Neutrophil (primary cell): Measurements from ENCODE around the gene NRG2.

Source experiments
- H3K27ac ChIP-seq: fragments of 200-600 bp; sonication (generic); 2 replicates; pipeline ENCODE4 v1.5.1; 2016; ENCODE audit warnings: mild to moderate bottlenecking, moderate library complexity
- H3K27me3 ChIP-seq: fragments of 200-600 bp; sonication (generic); 2 replicates; pipeline ENCODE4 v1.6.0; 2016; ENCODE audit warnings: mild to moderate bottlenecking
- H3K36me3 ChIP-seq: fragments of 200-600 bp; sonication (generic); 2 replicates; pipeline ENCODE4 v1.5.1; 2017
- H3K4me1 ChIP-seq, 2 experiments: fragments of 200-600 bp in 1 of 2; sonication (generic) in 1 of 2; 1 replicate in 1 of 2; 2 replicates in 1 of 2; pipeline versions ENCODE4 v1.5.1 to v1.6.1; 2013 to 2016; ENCODE audit warnings: low read depth in 1 of 2, low read length in 1 of 2, mild to moderate bottlenecking in 1 of 2, moderate library complexity in 1 of 2; ENCODE audit not compliant: control insufficient read depth in 1 of 2, insufficient read depth in 1 of 2
- H3K4me3 ChIP-seq, 2 experiments: fragments of 200-600 bp in 1 of 2; sonication (generic) in 1 of 2; 1 replicate in 1 of 2; 2 replicates in 1 of 2; pipeline ENCODE4 v1.5.1; 2013 to 2016; ENCODE audit warnings: low read depth in 1 of 2, low read length in 1 of 2, mild to moderate bottlenecking in 1 of 2, moderate library complexity in 1 of 2
- H3K9me3 ChIP-seq: fragments of 200-600 bp; sonication (generic); 2 replicates; pipeline ENCODE4 v1.5.1; 2016
- TF ChIP-seq, protein P1 (sequence below): fragments of 200-600 bp; sonication (generic); IDR thresholded peaks from 2 replicates; pipeline ENCODE4 v1.5.1; 2016; ENCODE audit warnings: antibody characterized with exemption

Gene NRG2

GRCh38 chr5:140037012-140037411, 6.1 kb downstream of the NRG2 start:
- Histone ChIP-seq H3K36me3 (no peaks in the 10 kb centered on the region), H3K4me1 (peaks cover 9 to 20% of the 10 kb centered on the region in 2 experiments), H3K4me3 (no peak overlapping the region), H3K27ac (no peak overlapping the region), H3K9me3 (no peaks in the 10 kb centered on the region), H3K27me3 (peaks cover 99% of the 10 kb centered on the region)
- TF ChIP-seq, protein P1, sequence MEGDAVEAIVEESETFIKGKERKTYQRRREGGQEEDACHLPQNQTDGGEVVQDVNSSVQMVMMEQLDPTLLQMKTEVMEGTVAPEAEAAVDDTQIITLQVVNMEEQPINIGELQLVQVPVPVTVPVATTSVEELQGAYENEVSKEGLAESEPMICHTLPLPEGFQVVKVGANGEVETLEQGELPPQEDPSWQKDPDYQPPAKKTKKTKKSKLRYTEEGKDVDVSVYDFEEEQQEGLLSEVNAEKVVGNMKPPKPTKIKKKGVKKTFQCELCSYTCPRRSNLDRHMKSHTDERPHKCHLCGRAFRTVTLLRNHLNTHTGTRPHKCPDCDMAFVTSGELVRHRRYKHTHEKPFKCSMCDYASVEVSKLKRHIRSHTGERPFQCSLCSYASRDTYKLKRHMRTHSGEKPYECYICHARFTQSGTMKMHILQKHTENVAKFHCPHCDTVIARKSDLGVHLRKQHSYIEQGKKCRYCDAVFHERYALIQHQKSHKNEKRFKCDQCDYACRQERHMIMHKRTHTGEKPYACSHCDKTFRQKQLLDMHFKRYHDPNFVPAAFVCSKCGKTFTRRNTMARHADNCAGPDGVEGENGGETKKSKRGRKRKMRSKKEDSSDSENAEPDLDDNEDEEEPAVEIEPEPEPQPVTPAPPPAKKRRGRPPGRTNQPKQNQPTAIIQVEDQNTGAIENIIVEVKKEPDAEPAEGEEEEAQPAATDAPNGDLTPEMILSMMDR: no peak

GRCh38 chr5:140035881-140036280, 7.2 kb downstream of the NRG2 start:
- H3K4me3 ChIP-seq: no peak overlapping the region
- TF ChIP-seq, protein P1: no peak
- H3K27me3 ChIP-seq: peaks cover 99% of the 10 kb centered on the region
- peaks cover 9 to 17% of the 10 kb centered on the region in 2 experiments for H3K4me1 ChIP-seq
- no peaks in the 10 kb centered on the region for H3K36me3 ChIP-seq
- H3K9me3 ChIP-seq: no peaks in the 10 kb centered on the region
- H3K27ac ChIP-seq: no peak overlapping the region

GRCh38 chr5:140033037-140033760, 9.9 kb downstream of the NRG2 start:
- Histone ChIP-seq H3K4me1 (peaks cover 0 to 1% of the 10 kb centered on the region in 2 experiments), H3K9me3 (no peaks in the 10 kb centered on the region), H3K27me3 (peaks cover 99% of the 10 kb centered on the region), H3K27ac (no peak overlapping the region), H3K4me3 (no peak overlapping the region), H3K36me3 (no peaks in the 10 kb centered on the region)
- TF ChIP-seq, protein P1: no peak

DNA sequence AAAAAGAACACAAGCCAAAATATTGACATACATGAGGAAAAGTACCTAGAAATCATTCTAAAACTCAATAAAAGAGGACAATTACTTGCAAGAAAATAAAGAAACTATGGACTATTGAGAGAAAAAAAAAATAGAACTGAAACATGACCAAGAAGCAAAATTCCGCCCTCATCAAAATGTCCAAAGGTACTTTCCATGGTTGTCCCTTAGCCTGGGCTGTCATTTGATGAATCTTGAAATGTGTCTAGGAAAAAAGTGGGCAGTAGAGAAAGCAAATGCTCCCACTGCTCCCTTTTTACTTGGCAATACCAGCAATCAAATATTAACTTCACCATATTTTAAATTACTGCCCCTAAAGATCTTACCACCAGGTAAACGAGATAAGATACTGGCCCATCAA, 10.8 kb downstream of the NRG2 start:
- TF ChIP-seq, protein P1: no peak
- H3K27ac ChIP-seq: no peak overlapping the region
- peaks cover 95% of the 10 kb centered on the region for H3K27me3 ChIP-seq
- H3K9me3 ChIP-seq: no peaks in the 10 kb centered on the region
- no peak overlapping the region for H3K4me3 ChIP-seq
- no peaks in the 10 kb centered on the region for H3K36me3 ChIP-seq
- H3K4me1 ChIP-seq: no peaks in the 10 kb centered on the region

DNA sequence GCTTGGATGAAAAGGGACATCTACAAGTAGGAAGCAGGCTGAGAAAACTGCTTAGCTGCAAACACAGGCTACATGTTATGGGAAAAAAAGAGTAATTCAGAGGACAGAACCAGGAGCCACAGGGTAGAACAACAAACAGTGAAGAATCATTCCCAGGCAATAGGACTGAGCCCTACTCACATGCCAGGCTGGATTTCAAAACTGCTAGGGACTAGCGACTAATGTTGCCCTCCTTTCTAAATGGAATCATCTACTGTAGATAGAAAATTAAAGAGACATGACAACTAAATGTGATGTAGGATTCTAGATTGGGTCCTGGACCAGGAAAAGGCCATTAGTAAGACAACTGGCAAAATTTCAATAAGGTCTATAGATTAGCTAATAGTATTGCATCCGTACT, 15.3 kb downstream of the NRG2 start:
- H3K27ac ChIP-seq: no peak overlapping the region
- no peaks in the 10 kb centered on the region for H3K36me3 ChIP-seq
- H3K4me3 ChIP-seq: no peak overlapping the region
- no peaks in the 10 kb centered on the region for H3K9me3 ChIP-seq
- TF ChIP-seq, protein P1: no peak
- peaks cover 86% of the 10 kb centered on the region for H3K27me3 ChIP-seq
- no peaks in the 10 kb centered on the region for H3K4me1 ChIP-seq
